WTC11 (cell line): Measurements from ENCODE around the gene BCAS3. TPM values are rescaled to one million over a fixed set of nuclear protein-coding genes. Genes with fewer than 3 reads are reported as not detected.

Experiments
- ATAC-seq: fragments of 200-7000 bp; cut with Tn5 transposase; 2 replicates; pipeline ENCODE4 v1.10.0; 2021; ENCODE audit warnings: mild to moderate bottlenecking, moderate library complexity
- CTCF ChIA-PET: fragments of 300-600 bp; sonication (Branson Sonifier 250); formaldehyde crosslinking; loops from one replicate; lab custom pipeline; 2021; ENCODE audit warnings: antibody characterized with exemption; lab: Charles Lee
- POLR2A ChIA-PET: fragments of 350-600 bp; sonication (Branson Sonifier 250); formaldehyde crosslinking; loops from one replicate; lab custom pipeline; 2021; ENCODE audit warnings: antibody characterized with exemption; lab: Charles Lee
- DNase-seq: peaks from one replicate; pipeline ENCODE4 v3.0.0; 2021; ENCODE audit warnings: low spot score
- H3K27ac Mint-ChIP-seq: 2 replicates; pipeline ENCODE4 v1.8.0; 2021; ENCODE audit warnings: mixed read lengths
- H3K27me3 Mint-ChIP-seq: 2 replicates; pipeline ENCODE4 v1.8.0; 2021; ENCODE audit warnings: low read depth, mild to moderate bottlenecking, moderate library complexity, mixed read lengths
- H3K36me3 Mint-ChIP-seq: 2 replicates; pipeline ENCODE4 v1.8.0; 2021; ENCODE audit warnings: mixed read lengths
- H3K4me1 Mint-ChIP-seq: 2 replicates; pipeline ENCODE4 v1.8.0; 2022; ENCODE audit warnings: mixed read lengths
- H3K4me3 Mint-ChIP-seq: 2 replicates; pipeline ENCODE4 v1.8.0; 2021; ENCODE audit warnings: mild to moderate bottlenecking, moderate library complexity, mixed read lengths
- H3K9me3 Mint-ChIP-seq: 2 replicates; pipeline ENCODE4 v1.8.0; 2021; ENCODE audit warnings: mixed read lengths
- ATF2 ChIP-seq: sonication (generic); formaldehyde crosslinking; IDR thresholded peaks from 2 replicates; pipeline ENCODE4 v1.8.1; 2022; ENCODE audit warnings: low read depth, missing genetic modification reagents, borderline replicate concordance
- CREM ChIP-seq: sonication (generic); formaldehyde crosslinking; IDR thresholded peaks from 2 replicates; pipeline ENCODE4 v1.8.1; 2022; ENCODE audit warnings: mild to moderate bottlenecking, missing genetic modification reagents, moderate library complexity
- GRHL2 ChIP-seq: fragments of 250-450 bp; sonication (Bioruptor Pico); IDR thresholded peaks from 2 replicates; pipeline ENCODE4 v1.8.0; 2022; ENCODE audit warnings: mild to moderate bottlenecking, moderate library complexity; ENCODE audit not compliant: insufficient replicate concordance, severe bottlenecking
- HMGXB4 ChIP-seq: sonication (generic); formaldehyde crosslinking; IDR thresholded peaks from 2 replicates; pipeline ENCODE4 v1.8.1; 2023; ENCODE audit warnings: mild to moderate bottlenecking, moderate library complexity, missing genetic modification reagents
- IRF1 ChIP-seq: sonication (generic); formaldehyde crosslinking; IDR thresholded peaks from 2 replicates; pipeline ENCODE4 v1.8.0; 2023; ENCODE audit warnings: missing genetic modification reagents
- MAX ChIP-seq: sonication (generic); formaldehyde crosslinking; IDR thresholded peaks from 2 replicates; pipeline ENCODE4 v1.8.0; 2022; ENCODE audit warnings: mild to moderate bottlenecking, missing genetic modification reagents
- MXD4 ChIP-seq: fragments of 250-450 bp; sonication (Bioruptor Pico); IDR thresholded peaks from 2 replicates; pipeline ENCODE4 v1.8.0; 2021; ENCODE audit warnings: mild to moderate bottlenecking, moderate library complexity, borderline replicate concordance
- NFE2L1 ChIP-seq: sonication (generic); formaldehyde crosslinking; IDR thresholded peaks from 2 replicates; pipeline ENCODE4 v1.8.1; 2023; ENCODE audit warnings: missing genetic modification reagents
- NFYB ChIP-seq: sonication (generic); formaldehyde crosslinking; conservative IDR thresholded peaks from 2 replicates; pipeline ENCODE4 v1.8.0; 2022; ENCODE audit warnings: low read depth, missing genetic modification reagents
- NR2C2 ChIP-seq: sonication (generic); formaldehyde crosslinking; IDR thresholded peaks from 2 replicates; pipeline ENCODE4 v1.8.0; 2022; ENCODE audit warnings: mild to moderate bottlenecking, missing genetic modification reagents
- NR3C1 ChIP-seq: sonication (generic); formaldehyde crosslinking; conservative IDR thresholded peaks from 2 replicates; pipeline ENCODE4 v1.8.1; 2023; ENCODE audit warnings: low read depth, mild to moderate bottlenecking, missing genetic modification reagents
- RELA ChIP-seq: sonication (generic); formaldehyde crosslinking; IDR thresholded peaks from 2 replicates; pipeline ENCODE4 v1.8.1; 2022; ENCODE audit warnings: missing genetic modification reagents, mild to moderate bottlenecking, borderline replicate concordance
- SMAD4 ChIP-seq: sonication (generic); formaldehyde crosslinking; IDR thresholded peaks from 2 replicates; pipeline ENCODE4 v1.8.0; 2022; ENCODE audit warnings: mild to moderate bottlenecking, missing genetic modification reagents
- SOX15 ChIP-seq: fragments of 250-450 bp; sonication (Bioruptor Pico); IDR thresholded peaks from 2 replicates; pipeline ENCODE4 v1.9.0; 2021; ENCODE audit warnings: mild to moderate bottlenecking
- TCF7 ChIP-seq: sonication (generic); formaldehyde crosslinking; IDR thresholded peaks from 2 replicates; pipeline ENCODE4 v1.8.0; 2022; ENCODE audit warnings: mild to moderate bottlenecking, low read depth, missing genetic modification reagents, moderate library complexity
- TEAD1 ChIP-seq: sonication (generic); formaldehyde crosslinking; IDR thresholded peaks from 2 replicates; pipeline ENCODE4 v1.8.0; 2022; ENCODE audit warnings: mild to moderate bottlenecking, missing genetic modification reagents
- USF1 ChIP-seq: sonication (generic); formaldehyde crosslinking; IDR thresholded peaks from 2 replicates; pipeline ENCODE4 v1.8.0; 2022; ENCODE audit warnings: mild to moderate bottlenecking, missing genetic modification reagents
- USF2 ChIP-seq: sonication (generic); formaldehyde crosslinking; IDR thresholded peaks from 2 replicates; pipeline ENCODE4 v1.8.1; 2023; ENCODE audit warnings: mild to moderate bottlenecking, missing genetic modification reagents, moderate library complexity
- ZNF281 ChIP-seq: sonication (generic); formaldehyde crosslinking; IDR thresholded peaks from 2 replicates; pipeline ENCODE4 v1.8.0; 2023; ENCODE audit warnings: mild to moderate bottlenecking, missing genetic modification reagents
- ZNF423 ChIP-seq: fragments of 250-450 bp; sonication (Bioruptor Pico); IDR thresholded peaks from 2 replicates; pipeline ENCODE4 v2.1.2; 2022; ENCODE audit warnings: mild to moderate bottlenecking, moderate library complexity
- ZNF512 ChIP-seq: sonication (generic); formaldehyde crosslinking; IDR thresholded peaks from 2 replicates; pipeline ENCODE4 v1.8.1; 2022; ENCODE audit warnings: missing genetic modification reagents, borderline replicate concordance
- total RNA-seq: library from RNA; stranded (reverse); gene quantifications from 3 replicates; pipeline ENCODE4 v1.2.3, GENCODE V29; 2021

Gene BCAS3
- total RNA-seq, 1 experiment from 2014 or later: 15.5 TPM

GRCh38 chr17:61183793-61184192 is 506.1 kb downstream of the BCAS3 start (continued):
- TF ChIP-seq ATF2 (no peak), USF2 (CRISPR knock-in tag) (no peak), NFYB (no peak)

GRCh38 chr17:61185385-61185784 is 507.7 kb downstream of the BCAS3 start:
- ChIA-PET CTCF (no interaction called here), POLR2A (no interaction called here)
- Mint-ChIP-seq H3K4me3 (no peak overlapping the region), H3K27me3 (no peaks in the 10 kb centered on the region), H3K27ac (no peak overlapping the region), H3K36me3 (no peaks in the 10 kb centered on the region), H3K4me1 (peaks cover 23% of the 10 kb centered on the region), H3K9me3 (no peaks in the 10 kb centered on the region)
- ATAC-seq: no peak
- no peak for DNase-seq
- no peak for TF ChIP-seq SOX15
- TF ChIP-seq HMGXB4: no peak

- TF ChIP-seq ZNF512 (CRISPR knock-in tag) (no peak), TEAD1 (CRISPR knock-in tag) (no peak), RELA (CRISPR knock-in tag) (no peak), IRF1 (CRISPR knock-in tag) (no peak), MXD4 (CRISPR knock-in tag) (no peak), NR3C1 (CRISPR knock-in tag) (no peak), NR2C2 (CRISPR knock-in tag) (no peak), USF1 (CRISPR knock-in tag) (no peak), ZNF423 (CRISPR knock-in tag) (no peak), SOX15 (no peak), GRHL2 (no peak), NFE2L1 (no peak), SMAD4 (no peak), TCF7 (CRISPR knock-in tag) (no peak), MAX (CRISPR knock-in tag) (no peak), ZNF281 (CRISPR knock-in tag) (no peak), CREM (CRISPR knock-in tag) (no peak)
- TF ChIP-seq, all 79 proteins: peak for 0
- POLR2A ChIA-PET: no interaction called here
- no peaks in the 10 kb centered on the region for H3K27me3 Mint-ChIP-seq
- no peak overlapping the region for H3K4me3 Mint-ChIP-seq
- DNase-seq (no peak), ATAC-seq (no peak)
- H3K4me1 Mint-ChIP-seq: peaks cover 23% of the 10 kb centered on the region
- CTCF ChIA-PET: no interaction called here
- H3K9me3 Mint-ChIP-seq: no peaks in the 10 kb centered on the region
- no peak overlapping the region for H3K27ac Mint-ChIP-seq
- H3K36me3 Mint-ChIP-seq: no peaks in the 10 kb centered on the region
These were observed 509.4 kb downstream of the BCAS3 start for GRCh38 chr17:61187038-61187437.
